Measurements from ENCODE around the gene EHF. TPM values are rescaled to one million over a fixed set of nuclear protein-coding genes. Genes with fewer than 3 reads are reported as not detected.

The EHF gene
- total and polyA plus RNA-seq, 9 of the 15 experiments (the other 6 are each of a cell fraction or from before 2014, with no cell fraction given): 0.04 to 0.54 (median 0.37) TPM

- Histone ChIP-seq H3K27me3 (ENCODE audit: control insufficient read depth in 2 of 2, insufficient read depth in 2 of 2, low read length in 2 of 2) (no peaks in the 10 kb centered on the region), H3K4me3 (no peak overlapping the region), H3K27ac (ENCODE audit: extremely low read depth, low read depth, low read length) (no peak overlapping the region), H3K9me1 (ENCODE audit: control insufficient read depth, insufficient read depth, low read length) (no peaks in the 10 kb centered on the region), H3K4me1 (replicated peaks in 1 of 2; ENCODE audit: control insufficient read depth in 2 of 2, insufficient read depth in 2 of 2, low read length in 2 of 2) (peaks cover 0 to 22% of the 10 kb centered on the region in 2 experiments; a peak in 4 of 5 replicates), H2AFZ (ENCODE audit: low read depth, low read length) (no peak overlapping the region), H3K79me2 (ENCODE audit: control insufficient read depth, insufficient read depth, low read length) (no peaks in the 10 kb centered on the region), H3K36me3 (ENCODE audit: control insufficient read depth, insufficient read depth, low read length) (no peaks in the 10 kb centered on the region), H3K9ac (ENCODE audit: insufficient read depth in 1 of 2, low read depth in 2 of 2, low read length in 2 of 2) (no peak overlapping the region), H4K20me1 (replicated peaks; ENCODE audit: control insufficient read depth, insufficient read depth, low read length) (no peaks in the 10 kb centered on the region), H3K4me2 (ENCODE audit: insufficient read depth, low read length) (no peak overlapping the region), H3K9me3 (replicated peaks; ENCODE audit: control insufficient read depth, insufficient read depth, low read depth, low read length) (no peaks in the 10 kb centered on the region)
- ChIA-PET CTCF (ENCODE audit: low intra/inter-chr PET ratio) (no interaction called here), POLR2A (interaction anchor here (1.0 kb wide), 1 partner anchor 49 kb away, joined by 3 read pairs; no protein-coding TSS in a partner anchor)
- no peak for FAIRE-seq
- 86% methylated on average over 8 of the region's 9 CpGs for WGBS (ENCODE audit: insufficient coverage, low coverage, missing lambda C conversion rate)
- DNase-seq (ENCODE audit: extremely low read depth in 1 of 4, low spot score in 3 of 4): no peak
- in situ Hi-C loops (cut with MboI): no loop called here
- intact Hi-C loops (cut with micrococcal nuclease): no loop called here
- BruUV-seq (replicated peaks): no TSS peak
- ATAC-seq: no peak
- TF ChIP-seq ZBTB43 (CRISPR knock-in tag; IDR thresholded peaks at IDR 0.05) (no peak), CHD1 (IDR thresholded peaks at IDR 0.05; ENCODE audit: low read length) (no peak), RREB1 (CRISPR knock-in tag; IDR thresholded peaks at IDR 0.05) (no peak), CBX3 (IDR thresholded peaks at IDR 0.05; ENCODE audit: borderline replicate concordance in 1 of 2, low read length in 2 of 2) (no peak), ZNF239 (CRISPR knock-in tag; IDR thresholded peaks at IDR 0.05) (no peak), NR2C2 (CRISPR knock-in tag; IDR thresholded peaks at IDR 0.05) (no peak), NR2C2 (tag; IDR thresholded peaks at IDR 0.05) (no peak), ZNF146 (CRISPR knock-in tag; IDR thresholded peaks at IDR 0.05; ENCODE audit: unreplicated experiment) (no peak), MYNN (IDR thresholded peaks at IDR 0.05) (no peak), MYNN (CRISPR knock-in tag; IDR thresholded peaks at IDR 0.05) (no peak), GTF2A2 (tag; IDR thresholded peaks at IDR 0.05) (no peak), CEBPZ (IDR thresholded peaks at IDR 0.05; ENCODE audit: borderline replicate concordance, low read depth, low read length) (no peak), ZNF57 (CRISPR knock-in tag; IDR thresholded peaks at IDR 0.05) (no peak)
Observed at GRCh38 chr11:34623463-34623862, 2.6 kb downstream of the EHF start.

All from K562 (cell line).